HepG2 (cell line): ENCODE results near the gene MRI1. TPM values are rescaled to one million over a fixed set of nuclear protein-coding genes. Genes with fewer than 3 reads are reported as not detected.

Source experiments
- CBFB ChIP-seq: sonication (generic); formaldehyde crosslinking; IDR thresholded peaks from 2 replicates; pipeline ENCODE4 v1.4.0; 2020; ENCODE audit warnings: missing genetic modification reagents
- CSRNP2 ChIP-seq: sonication (generic); formaldehyde crosslinking; conservative IDR thresholded peaks from 2 replicates; pipeline ENCODE4 v1.8.0; 2022; ENCODE audit warnings: low read depth, missing genetic modification reagents
- HNF1B ChIP-seq: sonication (generic); formaldehyde crosslinking; IDR thresholded peaks from 2 replicates; pipeline ENCODE4 v1.5.1; 2020; ENCODE audit warnings: mild to moderate bottlenecking, moderate library complexity, missing genetic modification reagents
- MED1 ChIP-seq: sonication (generic); formaldehyde crosslinking; IDR thresholded peaks from 2 replicates; pipeline ENCODE4 v1.4.0; 2020; ENCODE audit warnings: missing genetic modification reagents
- RERE ChIP-seq: IDR thresholded peaks from 2 replicates; pipeline ENCODE4 v1.6.1; 2016; ENCODE audit warnings: low read depth, missing genetic modification reagents, missing compliant biosample characterization
- SATB2 ChIP-seq: sonication (generic); formaldehyde crosslinking; IDR thresholded peaks from 2 replicates; pipeline ENCODE4 v1.5.0; 2020; ENCODE audit warnings: missing genetic modification reagents
- TFDP1 ChIP-seq: IDR thresholded peaks from 2 replicates; pipeline ENCODE4 v1.6.1; 2016; ENCODE audit warnings: missing compliant biosample characterization, missing genetic modification reagents, borderline replicate concordance
- TOE1 ChIP-seq: sonication (generic); formaldehyde crosslinking; IDR thresholded peaks from 2 replicates; pipeline ENCODE4 v1.4.0; 2020; ENCODE audit warnings: mild to moderate bottlenecking, missing genetic modification reagents
- ZBTB10 ChIP-seq: sonication (generic); formaldehyde crosslinking; IDR thresholded peaks from 2 replicates; pipeline ENCODE4 v1.4.0; 2020; ENCODE audit warnings: missing genetic modification reagents, borderline replicate concordance
- ZNF143 ChIP-seq: sonication (generic); formaldehyde crosslinking; IDR thresholded peaks from 2 replicates; pipeline ENCODE4 v1.4.0; 2020; ENCODE audit warnings: missing genetic modification reagents
- ZNF260 ChIP-seq: sonication (generic); formaldehyde crosslinking; IDR thresholded peaks from 2 replicates; pipeline ENCODE4 v1.4.0; 2020; ENCODE audit warnings: missing genetic modification reagents, low read depth, mild to moderate bottlenecking, borderline replicate concordance
- ZNF704 ChIP-seq: sonication (generic); formaldehyde crosslinking; IDR thresholded peaks from 2 replicates; pipeline ENCODE4 v1.8.1; 2023; ENCODE audit warnings: mild to moderate bottlenecking, inconsistent platforms, moderate library complexity, missing genetic modification reagents, borderline replicate concordance
- ZNF737 ChIP-seq: sonication (generic); formaldehyde crosslinking; IDR thresholded peaks from 2 replicates; pipeline ENCODE4 v1.5.0; 2020; ENCODE audit warnings: missing genetic modification reagents, mild to moderate bottlenecking, borderline replicate concordance
- polyA plus RNA-seq, 8 experiments: library from polyadenylated mRNA; depleted of rRNA in 3 of 8; stranded (reverse) in 7 of 8; unstranded in 1 of 8; fragments of >200 nt; fragmentation: Illumina TruSeq in 4 of 8; extraction: Trizol in 4 of 8; gene quantifications; 2 replicates each; pipeline versions ENCODE4 v1.2.1 to v1.2.3, GENCODE V29; 2011 to 2016; ENCODE audit warnings: low read depth in 4 of 8, missing spikeins in 1 of 8, mixed read lengths in 1 of 8; ENCODE audit not compliant: insufficient read depth in 1 of 8
- total RNA-seq, 5 experiments: library from RNA; depleted of rRNA; stranded (reverse); fragments of >200 nt; fragmentation: Illumina TruSeq; extraction: Trizol; gene quantifications; 2 replicates each; pipeline ENCODE4 v1.2.3, GENCODE V29; 2016; ENCODE audit warnings: low read depth in 1 of 5

Gene MRI1
- total and polyA plus RNA-seq, 2 of the 13 experiments (the other 11 are each of a cell fraction or from before 2014, with no cell fraction given): 20.1 to 20.6 TPM

GRCh38 chr19:13731147-13731964 is 33.0 kb upstream of the MRI1 start (continued):
- TF ChIP-seq RERE (CRISPR knock-in tag) (no peak), HNF1B (peak; percentile 75; the same call in 1 of the 2 replicates), MED1 (CRISPR knock-in tag) (peak; percentile 64; the same call in 1 of the 2 replicates), ZNF737 (CRISPR knock-in tag) (no peak), ZBTB10 (CRISPR knock-in tag) (no peak), TFDP1 (CRISPR knock-in tag) (0 out of 2 replicates have a peak, but pooled peaks have one; percentile 24), ZNF704 (peak; percentile 40; the same call in 1 of the 2 replicates), ZNF143 (CRISPR knock-in tag) (peak; percentile 91), SATB2 (CRISPR knock-in tag) (no peak), ZNF260 (CRISPR knock-in tag) (no peak), CSRNP2 (CRISPR knock-in tag) (no peak), CBFB (no peak), TOE1 (CRISPR knock-in tag) (no peak)
